Stomach (tissue), 9 donors: ENCODE measurements around the gene ASPN. TPM values are rescaled to one million over a fixed set of nuclear protein-coding genes. Genes with fewer than 3 reads are reported as not detected.

ENCODE experiments used
- DNase-seq, 2 donors: peaks; one replicate each; pipeline versions ENCODE4 v3.0.0 to v3.0.0-alpha.2; 2013 to 2019
- H3K27ac ChIP-seq, 5 donors: fragments of 200-600 bp in 4 of 5; sonication (generic) in 4 of 5; one replicate each; pipeline ENCODE4 v1.5.1; 2013 to 2019; ENCODE audit warnings: mild to moderate bottlenecking in 1 of 5, moderate library complexity in 1 of 5
- H3K27me3 ChIP-seq, 3 donors: fragments of 200-600 bp; sonication (generic); one replicate each; pipeline ENCODE4 v1.5.1; 2017 to 2019; ENCODE audit warnings: mixed run types in 1 of 3
- H3K36me3 ChIP-seq, 4 donors: fragments of 200-600 bp; sonication (generic); 1 replicate in 3 of 4; 2 replicates in 1 of 4; pipeline ENCODE4 v1.5.1; 2016 to 2019
- H3K4me1 ChIP-seq, 4 donors: fragments of 200-600 bp; sonication (generic); one replicate each; pipeline ENCODE4 v1.5.1; 2016 to 2019
- H3K4me3 ChIP-seq, 4 donors: fragments of 200-600 bp; sonication (generic) in 3 of 4; one replicate each; pipeline ENCODE4 v1.5.1; 2016 to 2019; ENCODE audit warnings: mild to moderate bottlenecking in 1 of 4
- H3K9me3 ChIP-seq, 4 donors: fragments of 200-600 bp; sonication (generic); one replicate each; pipeline ENCODE4 v1.5.1; 2016 to 2019
- EP300 ChIP-seq: sonication (generic); formaldehyde crosslinking; IDR thresholded peaks from one replicate; pipeline ENCODE4 v1.6.1; 2017; ENCODE audit warnings: antibody characterized with exemption
- POLR2A ChIP-seq, 4 donors: fragments of 450-650 bp; IDR thresholded peaks; one replicate each; pipeline ENCODE4 v1.6.1; 2016; ENCODE audit warnings: antibody characterized with exemption in 4 of 4, control low read depth in 2 of 4, mild to moderate bottlenecking in 1 of 4, moderate library complexity in 1 of 4
- POLR2AphosphoS5 ChIP-seq, 3 donors: sonication (generic); formaldehyde crosslinking; IDR thresholded peaks; one replicate each; pipeline ENCODE4 v1.6.1; 2016; ENCODE audit warnings: antibody characterized with exemption in 3 of 3
- WGBS, 5 donors: extraction: QIAGEN DNeasy Blood & Tissue Kit in 3 of 5; methylation state at CpG; one replicate each; pipeline versions ENCODE4 v1.1.5 to v1.1.7; 2013 to 2018; 5-methylcytosine and 5-hydroxymethylcytosine counted together
- intact Hi-C: fragments of 100-400 bp; cut with DNase I; formaldehyde crosslinking; loops from one replicate; pipeline ENCODE4 v1.15.1; 2023; ENCODE audit warnings: low total_unique reads
- polyA plus RNA-seq, 3 donors: library from polyadenylated mRNA; stranded (reverse); fragments of 200-250 nt; gene quantifications; one replicate each; pipeline ENCODE4 v1.2.3, GENCODE V29; 2013
- total RNA-seq, 5 donors: library from RNA; depleted of rRNA; stranded (reverse); fragments of >200 nt; gene quantifications; one replicate each; pipeline versions ENCODE4 v1.1.0 to v1.2.3, GENCODE V29; 2014 to 2016
- TF ChIP-seq, protein P1 (sequence below), 7 experiments: fragments of 450-650 bp in 4 of 7; fragments of 200-600 bp in 3 of 7; sonication (generic) in 3 of 7; IDR thresholded peaks; one replicate each; pipeline ENCODE4 v1.5.1; 2016 to 2019; ENCODE audit warnings: antibody characterized with exemption in 7 of 7, control low read depth in 2 of 7, mild to moderate bottlenecking in 1 of 7
- donor health status: healthy with polysubstance abuse.
- donor health status: Bipolar disorder and iron deficiency.
- donor health status: healthy.

The ASPN gene
- total and polyA plus RNA-seq, 8 donors = 0.29 to 179 (median 5.8) TPM

- Histone ChIP-seq H3K27me3 (no peaks in the 10 kb centered on the region), H3K27ac (no peak overlapping the region), H3K4me1 (no peaks in the 10 kb centered on the region), H3K9me3 (no peaks in the 10 kb centered on the region), H3K36me3 (no peaks in the 10 kb centered on the region), H3K4me3 (no peak overlapping the region)
- TF ChIP-seq EP300 (no peak), POLR2AphosphoS5 (IDR thresholded peaks at IDR 0.05) (no peak), POLR2A (IDR thresholded peaks at IDR 0.05) (no peak)
- TF ChIP-seq, protein P1, sequence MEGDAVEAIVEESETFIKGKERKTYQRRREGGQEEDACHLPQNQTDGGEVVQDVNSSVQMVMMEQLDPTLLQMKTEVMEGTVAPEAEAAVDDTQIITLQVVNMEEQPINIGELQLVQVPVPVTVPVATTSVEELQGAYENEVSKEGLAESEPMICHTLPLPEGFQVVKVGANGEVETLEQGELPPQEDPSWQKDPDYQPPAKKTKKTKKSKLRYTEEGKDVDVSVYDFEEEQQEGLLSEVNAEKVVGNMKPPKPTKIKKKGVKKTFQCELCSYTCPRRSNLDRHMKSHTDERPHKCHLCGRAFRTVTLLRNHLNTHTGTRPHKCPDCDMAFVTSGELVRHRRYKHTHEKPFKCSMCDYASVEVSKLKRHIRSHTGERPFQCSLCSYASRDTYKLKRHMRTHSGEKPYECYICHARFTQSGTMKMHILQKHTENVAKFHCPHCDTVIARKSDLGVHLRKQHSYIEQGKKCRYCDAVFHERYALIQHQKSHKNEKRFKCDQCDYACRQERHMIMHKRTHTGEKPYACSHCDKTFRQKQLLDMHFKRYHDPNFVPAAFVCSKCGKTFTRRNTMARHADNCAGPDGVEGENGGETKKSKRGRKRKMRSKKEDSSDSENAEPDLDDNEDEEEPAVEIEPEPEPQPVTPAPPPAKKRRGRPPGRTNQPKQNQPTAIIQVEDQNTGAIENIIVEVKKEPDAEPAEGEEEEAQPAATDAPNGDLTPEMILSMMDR (IDR thresholded peaks at IDR 0.05) = no peak
- no peak for DNase-seq
- intact Hi-C loops = no loop called here
- 46 to 66% (median 55%) methylated on average over 10 of the region's 10 CpGs for WGBS, 5 donors
These were observed 41.0 kb upstream of the ASPN start for GRCh38 chr9:92522983-92523970.

- H3K27ac ChIP-seq = no peak overlapping the region
- H3K36me3 ChIP-seq = no peaks in the 10 kb centered on the region
- no peaks in the 10 kb centered on the region for H3K9me3 ChIP-seq
- no peak for DNase-seq
- TF ChIP-seq POLR2AphosphoS5 (IDR thresholded peaks at IDR 0.05) = no peak
- TF ChIP-seq, protein P1 (IDR thresholded peaks at IDR 0.05) = no peak
- no peak for TF ChIP-seq EP300
- no peak for TF ChIP-seq POLR2A (IDR thresholded peaks at IDR 0.05)
- H3K4me3 ChIP-seq = no peak overlapping the region
- H3K27me3 ChIP-seq = no peaks in the 10 kb centered on the region
- H3K4me1 ChIP-seq = peaks cover 0 to 9% (median 2%) of the 10 kb centered on the region in 4 donors
- 94 to 99% (median 95%) methylated on average over 2 of the region's 2 CpGs for WGBS, 5 donors
- intact Hi-C loops = no loop called here
These were observed 38.5 kb upstream of the ASPN start for GRCh38 chr9:92520837-92521236.

DNA sequence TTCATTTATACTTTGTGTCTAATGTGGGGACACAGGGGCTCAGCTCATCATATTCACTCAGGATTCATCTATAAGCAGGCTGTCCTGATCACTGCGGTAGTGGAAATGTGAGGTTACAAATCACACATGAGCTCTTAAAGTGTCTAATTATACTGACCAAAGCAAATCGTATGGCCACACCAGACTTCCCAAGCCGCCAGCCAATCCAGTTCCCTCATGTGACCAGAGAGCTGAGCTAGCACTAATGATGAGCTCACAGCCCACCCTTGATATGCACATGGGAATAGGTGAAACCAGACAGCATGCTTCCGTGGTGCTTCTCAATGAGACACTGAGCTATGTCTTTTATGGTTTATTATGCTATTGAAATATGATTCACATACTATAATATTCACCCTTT lies 35.9 kb upstream of the ASPN start:
- intact Hi-C loops = no loop called here
- Histone ChIP-seq H3K4me1 (peaks cover 0 to 9% (median 4%) of the 10 kb centered on the region in 4 donors), H3K27ac (no peak overlapping the region), H3K4me3 (no peak overlapping the region), H3K9me3 (no peaks in the 10 kb centered on the region), H3K36me3 (no peaks in the 10 kb centered on the region), H3K27me3 (no peaks in the 10 kb centered on the region)
- no peak for DNase-seq
- 88 to 95% (median 94%) methylated on average over 4 of the region's 4 CpGs for WGBS, 5 donors
- TF ChIP-seq EP300 = no peak
- TF ChIP-seq POLR2AphosphoS5 (IDR thresholded peaks at IDR 0.05) = no peak
- TF ChIP-seq, protein P1 (IDR thresholded peaks at IDR 0.05) = no peak
- TF ChIP-seq POLR2A (IDR thresholded peaks at IDR 0.05) = no peak

DNA sequence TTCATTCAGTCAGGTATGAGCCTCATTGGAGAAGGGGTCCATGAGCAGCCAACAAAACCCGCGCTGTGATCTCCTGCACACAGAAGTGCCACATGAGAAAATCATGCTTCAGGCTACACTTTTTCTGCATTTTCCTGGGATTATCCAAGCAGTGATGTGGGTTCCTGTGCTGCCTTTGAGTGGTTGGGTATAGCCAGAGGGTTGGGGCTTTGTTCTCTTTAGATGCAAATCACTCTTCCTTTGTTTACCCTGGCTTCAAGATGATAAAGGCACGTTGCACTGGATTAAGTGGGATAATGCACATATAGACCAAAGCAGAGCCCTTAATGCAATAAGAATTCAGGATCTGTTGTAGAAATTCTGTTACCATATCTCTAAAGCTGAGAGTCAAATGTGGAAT lies 34.7 kb upstream of the ASPN start:
- H3K27me3 ChIP-seq = no peaks in the 10 kb centered on the region
- peaks cover 0 to 9% (median 7%) of the 10 kb centered on the region in 4 donors for H3K4me1 ChIP-seq
- TF ChIP-seq EP300 (no peak), POLR2AphosphoS5 (IDR thresholded peaks at IDR 0.05) (no peak), POLR2A (IDR thresholded peaks at IDR 0.05) (no peak)
- TF ChIP-seq, protein P1 (IDR thresholded peaks at IDR 0.05) = no peak
- H3K27ac ChIP-seq = no peak overlapping the region
- 50 to 70% (median 56%) methylated on average over 3 of the region's 3 CpGs for WGBS, 5 donors
- H3K4me3 ChIP-seq = no peak overlapping the region
- no peak for DNase-seq
- no peaks in the 10 kb centered on the region for H3K9me3 ChIP-seq
- intact Hi-C loops = no loop called here
- no peaks in the 10 kb centered on the region for H3K36me3 ChIP-seq
